ENCODE measurements around the gene TMEM266.

TMEM266 gene

GRCh38 chr15:76189106-76189505, 129.3 kb downstream of the TMEM266 start:
- DNase-seq: no peak

DNA sequence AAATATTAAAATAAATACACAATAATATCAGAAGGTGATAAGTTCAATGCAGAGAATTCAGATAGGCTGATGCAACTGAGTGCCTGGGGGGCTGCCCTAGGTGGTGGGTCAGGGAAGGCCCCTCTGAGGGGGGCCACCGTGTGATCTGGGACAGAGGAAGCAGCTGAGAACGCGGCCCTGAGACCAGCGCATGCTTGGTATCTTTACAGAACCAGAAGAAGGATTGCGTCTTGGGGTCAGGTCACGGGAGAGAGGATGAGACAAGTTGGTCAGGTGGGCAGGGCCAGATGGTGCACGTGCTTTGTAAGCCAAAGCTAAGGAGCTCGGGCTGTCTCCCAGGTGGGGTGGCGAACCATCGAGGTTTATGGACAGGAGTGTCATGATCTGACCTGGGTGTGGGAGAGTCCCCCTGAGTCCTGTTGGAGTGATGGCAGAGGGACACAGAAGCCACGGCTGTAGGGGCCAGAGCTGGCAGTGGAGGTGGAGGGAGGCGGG, 130.3 kb downstream of the TMEM266 start:
- DNase-seq: no peak

- DNase-seq: peak; percentile 62
Measured at GRCh38 chr15:76190751-76191538, 131.2 kb downstream of the TMEM266 start.

DNA sequence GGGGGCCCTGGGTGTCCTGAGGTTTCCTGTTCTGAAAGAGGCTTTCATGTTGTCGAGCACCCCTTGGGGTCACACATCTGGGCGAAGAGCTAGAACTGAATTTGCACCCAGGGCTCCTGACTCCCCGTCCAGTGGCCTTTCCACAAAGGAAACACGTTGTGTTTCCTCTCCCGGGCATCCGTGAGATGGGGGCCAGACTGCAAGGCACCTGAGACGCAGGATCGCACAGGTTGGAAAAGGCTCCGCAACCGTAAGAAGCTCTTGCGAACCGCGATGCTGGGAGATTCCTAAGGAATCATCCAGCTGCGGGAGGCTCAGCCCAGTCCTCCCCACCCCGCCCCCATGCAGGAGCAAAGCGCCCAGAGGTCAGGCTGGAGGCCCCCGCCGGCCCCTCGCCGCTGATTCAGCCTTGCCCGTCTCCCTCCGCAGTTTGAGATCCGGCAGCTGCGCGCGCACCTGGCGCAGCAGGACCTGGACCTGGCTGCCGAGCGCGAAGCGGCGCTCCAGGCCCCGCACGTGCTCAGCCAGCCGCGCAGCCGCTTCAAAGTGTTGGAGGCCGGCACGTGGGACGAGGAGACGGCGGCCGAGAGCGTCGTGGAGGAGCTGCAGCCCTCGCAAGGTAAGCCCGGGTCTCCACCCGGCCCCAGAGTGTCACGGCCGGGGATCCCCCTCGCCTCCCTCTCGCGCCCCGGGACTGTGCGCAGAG, 131.9 kb downstream of the TMEM266 start:
- DNase-seq: no peak

DNA sequence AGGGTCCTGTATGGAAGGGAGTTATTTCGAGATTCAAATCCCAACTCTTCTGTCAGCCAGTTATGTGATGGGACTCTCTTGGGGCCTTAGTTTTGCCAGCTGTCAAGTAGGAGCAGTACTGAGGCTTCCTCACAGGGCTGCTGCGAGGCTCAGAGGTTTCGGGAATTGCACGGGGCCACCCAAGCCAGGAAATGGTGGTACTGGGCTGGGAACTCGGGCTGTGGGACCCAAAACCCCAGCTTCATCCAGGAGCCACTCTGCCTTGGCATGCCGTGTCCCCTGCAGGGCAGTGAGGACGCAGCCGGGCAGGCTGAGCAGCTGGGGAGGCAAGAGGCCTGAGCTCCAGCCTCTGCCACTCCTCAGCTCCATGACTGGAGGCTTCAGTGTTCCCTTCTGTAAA, 132.9 kb downstream of the TMEM266 start:
- DNase-seq: no peak

- DNase-seq: no peak
Measured at GRCh38 chr15:76193934-76194333, 134.1 kb downstream of the TMEM266 start.

DNA sequence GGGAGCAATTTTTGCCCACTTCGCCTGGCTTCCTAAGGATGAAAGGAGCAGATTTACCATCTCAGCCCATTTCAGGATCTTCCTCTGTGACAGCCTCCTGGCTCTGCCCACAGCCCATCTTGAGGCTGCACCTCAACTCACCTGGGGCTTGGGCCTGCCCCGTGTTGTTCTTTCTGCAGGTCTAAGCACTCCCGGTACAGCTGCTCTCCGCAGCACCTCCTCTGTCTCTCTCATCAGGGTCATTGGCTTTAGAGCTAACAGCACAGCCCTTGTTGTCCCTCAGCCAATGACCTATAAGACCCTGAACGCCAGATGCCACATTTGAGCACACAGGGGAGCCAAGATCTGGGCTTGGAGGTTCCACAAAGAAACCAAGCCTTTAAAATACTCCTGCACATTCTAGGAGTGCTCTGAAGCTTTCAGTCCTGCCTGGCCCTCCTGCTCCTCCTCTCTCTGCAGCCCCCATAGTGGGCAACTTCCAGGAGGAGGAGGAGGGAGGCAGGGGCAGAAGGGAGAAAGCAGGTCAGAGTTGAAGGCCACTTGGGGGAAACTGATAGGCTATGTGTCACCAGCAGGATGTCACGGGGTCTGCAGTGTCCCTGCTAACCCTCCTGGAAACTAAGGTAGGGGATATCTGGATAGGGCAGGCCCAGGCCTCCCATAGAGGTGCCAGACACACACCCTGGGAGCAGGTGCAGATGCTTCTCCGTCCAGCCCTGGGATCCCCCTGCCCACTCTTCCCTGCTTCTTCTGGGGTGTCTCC, 135.9 kb downstream of the TMEM266 start:
- DNase-seq: no peak

- DNase-seq: peak; percentile 25
Measured at GRCh38 chr15:76196269-76197231, 136.8 kb downstream of the TMEM266 start.

- DNase-seq: no peak
Measured at GRCh38 chr15:76197703-76198455, 138.1 kb downstream of the TMEM266 start.

DNA sequence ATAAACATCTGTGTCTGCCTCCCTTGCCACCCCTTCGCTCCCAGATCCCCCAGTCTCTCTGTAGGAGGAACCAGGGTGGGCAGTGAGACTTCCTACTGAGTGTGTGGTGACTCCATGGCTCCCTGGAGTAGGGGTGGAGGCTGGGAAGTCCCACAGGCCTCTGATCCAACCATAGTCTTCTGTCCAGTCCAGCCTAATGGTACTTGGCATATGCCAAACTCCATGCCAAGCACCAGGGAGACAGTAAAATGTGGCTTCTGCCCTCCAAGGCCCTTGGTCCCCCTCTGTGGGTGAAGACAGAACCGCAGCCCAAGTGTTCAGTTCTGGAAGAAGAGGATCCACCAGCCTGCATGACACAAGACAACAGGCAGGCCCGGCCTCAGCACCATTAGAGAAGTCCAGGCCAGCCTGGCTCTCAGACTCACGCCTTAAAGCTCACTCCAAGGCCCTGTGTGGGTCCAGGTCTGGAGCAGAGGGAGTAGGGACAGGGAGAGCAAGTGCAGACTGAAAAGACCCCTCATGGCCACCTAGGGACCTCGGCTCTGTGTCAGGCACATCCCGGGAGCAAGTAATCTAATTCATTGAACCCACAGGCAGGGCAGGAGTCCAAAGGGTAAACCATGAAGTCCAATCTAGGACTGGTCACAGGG, 138.8 kb downstream of the TMEM266 start:
- DNase-seq: no peak

- DNase-seq: no peak
Measured at GRCh38 chr15:76199106-76200082, 139.6 kb downstream of the TMEM266 start.

- DNase-seq: no peak
Measured at GRCh38 chr15:76200083-76200465, 140.3 kb downstream of the TMEM266 start.

DNA sequence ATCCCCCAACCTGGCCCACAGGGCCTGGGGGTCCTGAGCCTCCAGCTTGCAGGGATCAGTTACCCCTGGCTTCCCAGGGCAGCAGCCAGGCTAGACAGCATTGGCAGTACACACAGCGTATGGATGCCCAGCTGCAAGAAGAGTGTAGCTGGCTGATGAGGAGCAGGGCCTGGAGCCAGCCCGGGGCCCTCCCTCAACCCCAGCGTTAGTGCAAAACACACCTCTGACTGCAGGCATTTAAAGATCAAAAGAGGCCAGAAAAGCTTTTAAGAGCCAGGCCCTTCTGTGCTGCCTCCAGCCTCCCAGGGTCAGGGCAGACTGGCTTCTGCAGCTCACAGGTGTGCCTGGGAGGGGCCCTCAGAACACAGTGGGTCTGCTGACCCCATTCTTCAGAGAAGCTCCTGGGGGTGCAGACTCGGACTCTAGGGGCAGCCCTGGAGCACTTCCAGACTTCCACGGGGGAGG, 140.9 kb downstream of the TMEM266 start:
- DNase-seq: no peak

DNA sequence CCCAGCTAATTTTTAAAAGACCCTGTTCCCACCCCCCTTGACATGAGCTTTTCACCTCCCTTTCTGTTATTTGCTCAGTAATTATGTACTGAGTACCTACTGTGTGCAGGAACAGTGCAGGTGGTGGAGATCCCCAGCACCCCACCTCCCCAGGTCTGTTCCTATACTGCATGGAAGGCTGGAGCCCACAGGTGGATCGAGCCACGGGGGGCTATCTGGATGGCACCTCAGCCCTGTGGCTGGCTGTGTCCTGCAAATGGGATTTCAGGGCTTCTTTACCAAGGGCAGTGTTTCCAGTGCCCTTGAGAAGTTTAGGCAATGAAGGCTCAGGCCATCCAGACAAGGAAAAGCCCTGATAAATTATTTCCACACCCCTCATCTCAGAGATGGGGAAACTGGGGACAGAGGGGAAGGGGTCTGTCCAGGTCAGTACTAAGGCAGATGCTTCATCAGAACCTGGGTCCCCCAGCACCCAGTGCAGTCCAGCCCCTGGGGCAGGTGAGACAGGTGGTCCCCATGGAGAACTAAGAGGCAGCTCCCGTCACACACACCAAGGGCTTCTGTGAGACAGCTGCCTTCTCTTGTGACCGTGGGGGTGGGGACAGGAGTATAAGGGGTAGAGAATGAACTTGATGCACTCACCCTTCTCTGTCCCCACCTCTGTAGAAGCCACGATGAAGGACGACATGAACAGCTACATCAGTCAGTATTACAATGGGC, 141.9 kb downstream of the TMEM266 start:
- DNase-seq: no peak

- no peak for DNase-seq
Measured at GRCh38 chr15:76203346-76204108, 143.7 kb downstream of the TMEM266 start.

- DNase-seq: no peak
Measured at GRCh38 chr15:76204109-76204845, 144.5 kb downstream of the TMEM266 start.

DNA sequence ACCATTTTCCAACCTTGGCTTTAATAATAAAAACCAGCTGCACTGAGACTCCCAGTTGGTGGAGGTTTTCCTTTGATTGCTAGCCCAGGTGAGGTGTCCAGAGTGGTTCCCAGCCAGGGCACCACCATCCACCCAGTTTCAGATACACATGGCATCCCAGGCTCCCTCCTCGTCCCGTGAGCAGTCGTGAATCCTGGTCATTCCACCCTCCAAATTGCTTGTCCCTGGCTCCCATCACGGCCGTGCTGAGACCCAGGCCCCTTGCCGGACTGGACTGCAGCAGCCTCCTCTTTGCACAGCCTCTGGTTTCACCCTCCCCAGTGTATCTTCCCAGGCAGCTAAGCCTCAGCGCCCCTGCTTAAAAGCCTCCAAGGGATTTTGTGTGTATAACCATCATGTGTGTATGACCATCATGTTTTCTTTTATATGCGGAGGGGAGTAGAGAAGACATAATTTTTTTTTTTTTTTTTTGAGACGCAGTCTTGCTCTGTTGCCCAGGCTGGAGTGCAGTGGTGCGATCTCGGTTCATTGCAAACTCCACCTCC, 145.2 kb downstream of the TMEM266 start:
- DNase-seq: no peak
